ENCODE data around the gene CAMK1D.
A peak's percentile ranks its signal among the peaks of the same experiment; 100 is the strongest.

Gene CAMK1D

DNA sequence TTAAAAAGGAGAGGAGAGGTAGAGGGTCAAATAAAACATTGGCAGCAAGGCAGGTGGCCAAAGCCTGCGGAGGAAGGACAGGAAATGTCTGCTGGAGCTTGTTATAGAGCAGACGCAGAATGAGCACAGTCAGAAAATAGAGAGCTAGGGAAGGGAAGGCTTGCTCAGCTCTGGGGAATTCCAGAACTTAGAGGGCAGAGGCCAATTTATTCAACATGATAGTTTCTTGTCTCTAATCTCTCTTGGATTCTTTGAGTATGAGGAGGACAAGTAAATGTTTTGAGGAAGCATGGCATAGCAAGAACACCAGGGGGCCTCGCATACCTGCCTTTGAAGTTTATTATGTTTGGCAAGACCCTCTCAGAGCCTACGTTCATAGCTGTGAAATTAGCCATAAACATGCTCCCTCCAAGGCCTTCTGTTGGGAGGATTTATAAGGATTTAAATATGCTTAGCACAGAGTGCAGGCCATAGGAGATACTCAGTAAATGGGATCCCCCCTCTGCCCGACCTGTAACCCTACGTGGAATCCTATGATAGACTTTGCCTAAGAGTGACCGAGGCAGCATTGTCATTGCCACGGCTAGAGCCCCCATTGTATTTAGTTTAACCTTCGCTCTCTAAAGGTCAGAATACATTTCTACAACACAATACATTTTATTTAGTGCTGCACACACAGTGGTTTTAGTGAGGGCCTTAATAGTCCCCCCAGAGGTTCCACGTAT is 358.3 kb downstream of the CAMK1D start:
- peak; percentile 89 to 90 for DNase-seq (ENCODE audit: low read depth in 2 of 2)
- no peak overlapping the region for H3K4me3 ChIP-seq (replicated peaks in 1 of 2; ENCODE audit: low read depth in 2 of 2, low read length in 2 of 2)
- TF ChIP-seq, protein P1, sequence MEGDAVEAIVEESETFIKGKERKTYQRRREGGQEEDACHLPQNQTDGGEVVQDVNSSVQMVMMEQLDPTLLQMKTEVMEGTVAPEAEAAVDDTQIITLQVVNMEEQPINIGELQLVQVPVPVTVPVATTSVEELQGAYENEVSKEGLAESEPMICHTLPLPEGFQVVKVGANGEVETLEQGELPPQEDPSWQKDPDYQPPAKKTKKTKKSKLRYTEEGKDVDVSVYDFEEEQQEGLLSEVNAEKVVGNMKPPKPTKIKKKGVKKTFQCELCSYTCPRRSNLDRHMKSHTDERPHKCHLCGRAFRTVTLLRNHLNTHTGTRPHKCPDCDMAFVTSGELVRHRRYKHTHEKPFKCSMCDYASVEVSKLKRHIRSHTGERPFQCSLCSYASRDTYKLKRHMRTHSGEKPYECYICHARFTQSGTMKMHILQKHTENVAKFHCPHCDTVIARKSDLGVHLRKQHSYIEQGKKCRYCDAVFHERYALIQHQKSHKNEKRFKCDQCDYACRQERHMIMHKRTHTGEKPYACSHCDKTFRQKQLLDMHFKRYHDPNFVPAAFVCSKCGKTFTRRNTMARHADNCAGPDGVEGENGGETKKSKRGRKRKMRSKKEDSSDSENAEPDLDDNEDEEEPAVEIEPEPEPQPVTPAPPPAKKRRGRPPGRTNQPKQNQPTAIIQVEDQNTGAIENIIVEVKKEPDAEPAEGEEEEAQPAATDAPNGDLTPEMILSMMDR (IDR thresholded peaks at IDR 0.05; ENCODE audit: low read depth, low read length), result peak; percentile 64

DNA sequence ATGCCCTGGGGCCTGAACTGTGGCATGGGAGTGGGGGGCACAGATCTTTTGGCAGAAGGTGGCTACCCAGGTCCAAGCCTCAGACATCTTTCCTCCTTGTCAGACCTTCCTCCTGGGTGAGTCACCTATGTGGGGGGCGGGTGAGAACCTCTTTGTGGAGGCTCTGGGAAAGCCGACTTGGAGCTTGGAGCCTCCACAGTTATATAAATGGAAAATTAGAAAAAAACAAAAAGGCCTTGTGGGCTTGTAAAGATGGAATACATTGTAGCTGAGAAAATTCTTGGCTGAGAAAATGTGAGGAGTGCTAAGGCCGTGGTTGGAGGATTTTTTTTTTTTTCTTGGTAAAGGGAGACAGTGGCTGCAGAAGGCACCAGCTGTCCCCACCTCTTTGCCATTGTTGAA is 359.7 kb downstream of the CAMK1D start:
- H3K4me3 ChIP-seq (replicated peaks in 1 of 2; ENCODE audit: low read depth in 2 of 2, low read length in 2 of 2), result no peak overlapping the region
- peak; percentile 17 to 41 for DNase-seq (ENCODE audit: low read depth in 2 of 2)
- TF ChIP-seq, protein P1 (IDR thresholded peaks at IDR 0.05; ENCODE audit: low read depth, low read length), result no peak

DNA sequence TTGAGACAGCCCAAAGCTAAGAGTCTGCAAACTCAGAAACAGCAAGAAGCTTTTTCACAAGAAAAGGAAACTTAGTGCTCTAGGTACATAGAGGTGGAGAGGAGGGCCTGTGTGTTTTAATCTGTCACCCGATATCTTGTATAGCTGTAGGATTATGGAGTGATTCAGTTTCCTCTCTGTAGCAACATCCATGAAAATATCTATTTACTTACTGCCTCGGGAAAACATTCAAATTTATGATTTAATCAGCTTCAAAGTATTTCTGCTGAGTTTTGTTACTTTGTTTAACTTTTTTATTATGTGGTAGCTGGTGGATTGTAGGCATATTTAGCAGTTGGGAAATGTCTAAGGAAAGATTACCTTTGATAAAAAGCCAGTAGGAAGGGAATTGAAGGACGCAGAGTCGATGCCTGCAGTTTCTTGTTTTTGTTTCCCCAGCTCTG is 360.2 kb downstream of the CAMK1D start:
- DNase-seq (ENCODE audit: low read depth in 2 of 2), result peak; percentile 47 to 55
- TF ChIP-seq, protein P1 (IDR thresholded peaks at IDR 0.05; ENCODE audit: low read depth, low read length), result no peak
- no peak overlapping the region for H3K4me3 ChIP-seq (replicated peaks in 1 of 2; ENCODE audit: low read depth in 2 of 2, low read length in 2 of 2)

- TF ChIP-seq, protein P1 (IDR thresholded peaks at IDR 0.05; ENCODE audit: low read depth, low read length), result no peak
- H3K4me3 ChIP-seq (replicated peaks in 1 of 2; ENCODE audit: low read depth in 2 of 2, low read length in 2 of 2), result no peak overlapping the region
- DNase-seq (ENCODE audit: low read depth in 2 of 2), result no peak
Observed at GRCh38 chr10:12710157-12710556, 360.8 kb downstream of the CAMK1D start.

- TF ChIP-seq, protein P1 (IDR thresholded peaks at IDR 0.05; ENCODE audit: low read depth, low read length), result peak; percentile 98
- no peak overlapping the region for H3K4me3 ChIP-seq (replicated peaks in 1 of 2; ENCODE audit: low read depth in 2 of 2, low read length in 2 of 2)
- DNase-seq (ENCODE audit: low read depth in 2 of 2), result peak; percentile 90
Observed at GRCh38 chr10:12710594-12711349, 361.4 kb downstream of the CAMK1D start.

- DNase-seq (ENCODE audit: low read depth in 2 of 2), result no peak
- no peak overlapping the region for H3K4me3 ChIP-seq (replicated peaks in 1 of 2; ENCODE audit: low read depth in 2 of 2, low read length in 2 of 2)
- TF ChIP-seq, protein P1 (IDR thresholded peaks at IDR 0.05; ENCODE audit: low read depth, low read length), result no peak
Observed at GRCh38 chr10:12711350-12711708, 362.0 kb downstream of the CAMK1D start.
